Keratinocyte (primary cell): Measurements from ENCODE around the gene EXOC6B.

Experiments
- CTCF ChIP-seq, 3 experiments: IDR thresholded peaks in 1 of 3; conservative IDR thresholded peaks in 1 of 3; optimal IDR thresholded peaks in 1 of 3; 2 replicates in 2 of 3; 3 replicates in 1 of 3; pipeline versions ENCODE3 to v1.5.1; 2011; ENCODE audit warnings: low read length in 3 of 3, mild to moderate bottlenecking in 3 of 3, moderate library complexity in 2 of 3, control low read depth in 1 of 3, inconsistent platforms in 1 of 3; ENCODE audit not compliant: insufficient read depth in 2 of 3; ENCODE audit errors: extremely low read depth in 1 of 3
- EZH2 ChIP-seq: IDR thresholded peaks from one replicate; pipeline ENCODE4 v1.6.1; 2012; ENCODE audit warnings: inconsistent platforms, mild to moderate bottlenecking, low read length, moderate library complexity

- no peak for TF ChIP-seq CTCF (optimal IDR thresholded peaks at IDR 0.05 in 1 of 3, IDR thresholded peaks at IDR 0.05 in 1 of 3, conservative IDR thresholded peaks at IDR 0.05 in 1 of 3; ENCODE audit: extremely low read depth in 1 of 3, insufficient read depth in 2 of 3, low read length in 3 of 3)
- no peak for TF ChIP-seq EZH2
Observed at GRCh38 chr2:72629062-72629461, 196.8 kb downstream of the EXOC6B start.
